ENCODE data around the gene LAMC3. TPM values are rescaled to one million over a fixed set of nuclear protein-coding genes. Genes with fewer than 3 reads are reported as not detected.
A peak's percentile ranks its signal among the peaks of the same experiment; 100 is the strongest.

Gene LAMC3
- total and polyA plus RNA-seq, 9 of the 15 experiments (the other 6 are each of a cell fraction or from before 2014, with no cell fraction given) = 0.10 TPM; not detected in 8

- Histone ChIP-seq H3K4me1 (replicated peaks in 1 of 2; ENCODE audit: control insufficient read depth in 2 of 2, insufficient read depth in 2 of 2, low read length in 2 of 2) (peaks cover 7 to 28% of the 10 kb centered on the region in 2 experiments; a peak in 3 of 5 replicates), H3K27me3 (ENCODE audit: control insufficient read depth in 2 of 2, insufficient read depth in 2 of 2, low read length in 2 of 2) (peaks cover 82 to 97% of the 10 kb centered on the region in 2 experiments), H3K4me3 (no peak overlapping the region), H4K20me1 (replicated peaks; ENCODE audit: control insufficient read depth, insufficient read depth, low read length) (peaks cover 49% of the 10 kb centered on the region), H2AFZ (ENCODE audit: low read depth, low read length) (peak overlapping the region; percentile 24), H3K9ac (ENCODE audit: insufficient read depth in 1 of 2, low read depth in 2 of 2, low read length in 2 of 2) (peak overlapping the region in 1 of 2 experiments; percentile 5; a peak in 1 of 4 replicates), H3K79me2 (ENCODE audit: control insufficient read depth, insufficient read depth, low read length) (no peaks in the 10 kb centered on the region), H3K9me3 (replicated peaks; ENCODE audit: control insufficient read depth, insufficient read depth, low read depth, low read length) (no peaks in the 10 kb centered on the region), H3K27ac (ENCODE audit: extremely low read depth, low read depth, low read length) (no peak overlapping the region), H3K4me2 (ENCODE audit: insufficient read depth, low read length) (peak overlapping the region; percentile 27), H3K36me3 (ENCODE audit: control insufficient read depth, insufficient read depth, low read length) (no peaks in the 10 kb centered on the region), H3K9me1 (ENCODE audit: control insufficient read depth, insufficient read depth, low read length) (peaks cover 15% of the 10 kb centered on the region)
- in situ Hi-C loops (cut with MboI) (no loop called here), intact Hi-C loops (cut with micrococcal nuclease) (no loop called here)
- CTCF ChIA-PET (ENCODE audit: low intra/inter-chr PET ratio) = no interaction called here
- FAIRE-seq (peak; percentile 37), DNase-seq (ENCODE audit: extremely low read depth in 1 of 4, low spot score in 3 of 4) (peak in 1 of 4 experiments; percentile 85), ATAC-seq (peak; percentile 54)
- WGBS (ENCODE audit: insufficient coverage, low coverage, missing lambda C conversion rate) = 14% methylated on average over 6 of the region's 6 CpGs
- BruUV-seq (replicated peaks) = no TSS peak
- TF ChIP-seq ATF6 (CRISPR knock-in tag; IDR thresholded peaks at IDR 0.05) (no peak), ATF3 (IDR thresholded peaks at IDR 0.05) (no peak), ATF3 (CRISPR knock-in tag; conservative IDR thresholded peaks at IDR 0.05) (peak; percentile 40; the same call in 1 of the 2 replicates), ZNF253 (CRISPR knock-in tag; conservative IDR thresholded peaks at IDR 0.05) (no peak), STAT6 (CRISPR knock-in tag; IDR thresholded peaks at IDR 0.05) (peak; percentile 96; the same call in 1 of the 2 replicates), TAF7 (tag; IDR thresholded peaks at IDR 0.05) (no peak), SMARCA4 (IDR thresholded peaks at IDR 0.05) (no peak)
- POLR2A ChIA-PET = interaction anchor here (0.5 to 6.7 kb wide), 16 partner anchors 12 to 175 kb away, joined by 3 to 122 read pairs (median 6); no protein-coding TSS in a partner anchor
These were observed 3.0 kb downstream of the LAMC3 start for GRCh38 chr9:131012023-131012334.

Measured in K562 (cell line).